ENCODE results near the gene DUSP9.
"Not testable (repeated sequence)": the region's sequence is repeated elsewhere in the genome, so short reads cannot be mapped to it uniquely, and the experiment has no call there.

DUSP9 gene

DNA sequence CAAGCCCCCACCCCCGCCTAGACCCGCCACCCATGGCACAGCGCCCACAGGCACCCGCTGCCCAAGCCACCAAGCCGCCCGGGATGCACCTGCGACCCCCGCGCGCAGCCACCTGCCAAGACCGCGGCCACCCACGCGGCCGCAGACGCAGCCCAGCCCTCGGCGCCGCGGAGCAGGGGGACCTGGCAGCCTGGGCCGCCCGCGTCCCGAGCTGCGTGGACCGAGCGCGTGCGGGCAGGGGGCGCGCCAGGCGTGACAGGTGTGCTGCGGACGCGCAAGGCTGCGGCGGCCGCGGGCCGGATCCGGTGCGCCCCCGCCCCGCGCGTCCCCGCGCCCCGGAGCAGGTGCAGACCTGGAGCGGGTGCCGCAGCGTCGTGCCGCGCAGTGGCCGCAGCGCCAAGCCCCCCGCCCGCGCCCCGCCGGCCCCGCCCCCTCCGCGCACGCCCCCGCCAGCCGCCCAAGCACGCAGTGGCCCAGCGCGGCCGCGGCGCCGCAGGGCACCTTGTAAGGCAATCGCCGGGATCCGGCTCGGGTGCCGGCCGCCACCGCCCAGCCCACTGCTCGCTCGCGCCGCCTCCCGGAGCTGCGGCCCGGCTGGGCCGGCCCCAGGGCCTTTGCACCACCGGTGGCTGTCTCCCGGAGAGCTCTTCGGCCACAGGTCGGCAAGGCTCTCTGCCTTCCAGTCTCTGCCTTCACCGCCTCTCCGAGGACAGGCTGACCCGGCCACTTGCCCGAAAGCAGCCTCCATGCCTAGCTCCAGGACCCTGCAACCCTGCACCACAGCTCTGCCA, 26.6 kb downstream of the DUSP9 start, which contains the start of gene PNCK:
PNCK (minus strand) TSS at position 386 of the 791 bp plus-strand sequence. CDS start 737 bp downstream, outside the sequence.
- no peak for DNase-seq

DNA sequence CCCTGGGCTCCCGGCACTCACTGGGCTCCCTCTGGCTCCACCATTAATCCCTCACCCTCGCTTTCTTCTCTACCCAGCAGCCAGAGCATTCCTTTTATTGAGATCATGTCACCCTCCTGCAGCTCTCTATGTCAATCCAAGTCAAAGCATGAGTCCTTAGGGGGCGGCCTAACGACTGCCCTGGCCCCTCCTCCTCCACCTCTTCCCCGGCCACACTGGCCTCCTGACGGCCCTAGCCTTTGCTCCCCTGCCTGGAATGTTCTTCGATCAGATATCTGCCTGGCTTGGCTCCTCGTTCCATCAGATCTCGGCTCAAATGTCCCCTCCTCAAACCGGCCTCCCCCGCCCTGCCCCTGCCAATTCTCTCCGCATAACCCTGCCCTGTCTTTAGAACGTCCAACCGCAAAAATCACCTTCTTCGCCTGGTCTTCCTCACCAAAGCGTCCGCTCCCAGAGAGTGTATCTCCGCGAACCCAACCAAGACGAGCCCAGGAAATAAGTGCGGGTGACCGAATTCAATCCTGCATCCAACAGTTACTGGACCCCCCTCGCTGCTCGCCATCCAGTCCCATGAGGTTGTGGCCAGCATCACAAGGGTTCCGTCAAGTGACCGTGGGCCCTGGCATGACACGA, 27.3 kb downstream of the DUSP9 start:
- no peak for DNase-seq

DNA sequence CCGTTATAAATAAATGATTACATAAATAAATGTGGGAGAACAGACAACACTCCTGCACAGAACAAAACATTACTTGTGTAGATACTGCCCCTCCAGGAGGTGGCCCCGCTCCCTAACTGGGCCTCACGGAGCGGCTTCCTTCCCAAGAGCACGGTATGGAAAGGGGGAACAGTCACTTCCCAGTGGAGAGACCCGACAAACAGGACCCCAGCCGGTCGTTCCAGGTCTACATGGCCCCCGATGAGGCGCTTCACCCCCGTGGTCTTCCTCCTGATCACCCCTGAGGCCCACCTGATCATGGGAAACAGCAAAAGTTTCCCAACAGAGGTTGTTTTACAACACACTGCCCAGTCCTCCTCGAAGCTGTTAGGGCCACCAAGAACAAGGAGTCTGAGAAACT, 34.2 kb downstream of the DUSP9 start:
- DNase-seq, result no peak

DNA sequence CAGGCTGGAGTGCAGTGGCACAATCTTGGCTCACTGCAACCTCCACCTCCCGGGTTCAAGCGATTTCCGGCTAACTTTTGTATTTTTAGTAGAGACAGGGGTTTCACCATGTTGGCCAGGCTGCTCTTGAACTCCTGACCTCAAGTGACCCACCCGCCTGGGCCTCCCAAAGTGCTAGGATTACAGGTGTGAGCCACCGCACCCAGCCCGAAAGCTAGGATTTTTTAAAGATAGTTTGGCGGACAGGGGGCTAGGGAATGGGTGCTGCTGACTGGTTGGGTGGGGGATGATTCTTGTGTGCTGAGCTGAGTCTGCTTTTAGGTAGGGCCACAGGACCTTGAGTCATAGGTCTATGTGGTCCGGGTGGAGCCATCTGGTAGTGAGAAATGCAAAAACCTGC, 36.5 kb downstream of the DUSP9 start:
- not testable (repeated sequence) for DNase-seq

DNA sequence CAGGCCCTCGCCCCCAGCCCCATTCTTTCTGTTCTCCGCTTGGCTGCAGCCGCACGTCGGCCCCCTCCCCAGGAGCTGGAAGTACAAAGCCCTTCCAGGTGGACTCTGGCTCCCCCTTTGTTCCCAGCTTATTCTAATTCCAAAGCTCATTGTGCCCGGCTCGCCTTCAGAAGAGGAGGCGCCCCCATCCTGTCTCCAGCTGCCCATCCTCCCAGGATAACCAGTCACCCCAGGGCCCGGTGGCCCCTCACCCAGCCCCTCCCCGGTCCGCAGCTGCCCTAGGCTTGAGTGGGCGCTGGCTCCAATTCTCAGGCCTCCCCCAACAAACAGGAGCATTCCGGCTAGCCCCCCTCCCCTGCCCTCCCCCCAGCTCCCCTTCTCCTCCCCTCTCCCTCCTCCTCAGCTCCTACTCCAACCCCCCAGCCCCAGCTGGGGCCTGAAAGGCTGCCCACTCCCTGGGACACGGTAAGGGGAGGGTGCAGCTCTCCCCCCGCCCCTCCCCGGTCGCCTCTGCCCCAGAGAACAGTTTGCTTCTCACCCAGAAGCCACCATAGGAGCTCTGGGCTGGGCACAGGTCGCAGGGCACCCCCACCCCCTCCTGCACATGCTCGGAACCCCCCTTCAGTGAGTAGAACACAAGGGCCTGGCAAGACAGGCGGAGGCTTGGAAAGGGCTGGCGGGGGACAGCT, 37.6 kb downstream of the DUSP9 start:
- DNase-seq, result no peak

DNA sequence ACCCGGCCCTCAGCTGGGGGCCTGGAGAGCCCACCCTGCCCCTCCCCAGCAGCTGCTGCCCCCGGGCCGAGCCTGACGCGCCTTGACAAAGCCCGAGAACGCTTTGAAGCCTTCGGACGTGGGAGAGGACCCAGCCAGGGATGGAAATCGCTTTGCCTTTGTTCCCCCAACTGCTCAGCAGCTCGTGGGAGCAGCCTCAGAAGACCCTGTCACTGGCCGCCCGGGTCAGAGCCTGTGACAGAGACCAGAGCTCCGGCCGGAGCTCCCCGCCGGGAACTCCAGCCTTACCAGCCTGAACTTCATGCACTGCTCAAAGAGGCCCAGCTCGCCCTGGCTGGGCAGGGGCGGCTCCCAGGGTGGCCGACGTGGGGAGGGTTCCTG, 38.1 kb downstream of the DUSP9 start:
- no peak for DNase-seq

DNA sequence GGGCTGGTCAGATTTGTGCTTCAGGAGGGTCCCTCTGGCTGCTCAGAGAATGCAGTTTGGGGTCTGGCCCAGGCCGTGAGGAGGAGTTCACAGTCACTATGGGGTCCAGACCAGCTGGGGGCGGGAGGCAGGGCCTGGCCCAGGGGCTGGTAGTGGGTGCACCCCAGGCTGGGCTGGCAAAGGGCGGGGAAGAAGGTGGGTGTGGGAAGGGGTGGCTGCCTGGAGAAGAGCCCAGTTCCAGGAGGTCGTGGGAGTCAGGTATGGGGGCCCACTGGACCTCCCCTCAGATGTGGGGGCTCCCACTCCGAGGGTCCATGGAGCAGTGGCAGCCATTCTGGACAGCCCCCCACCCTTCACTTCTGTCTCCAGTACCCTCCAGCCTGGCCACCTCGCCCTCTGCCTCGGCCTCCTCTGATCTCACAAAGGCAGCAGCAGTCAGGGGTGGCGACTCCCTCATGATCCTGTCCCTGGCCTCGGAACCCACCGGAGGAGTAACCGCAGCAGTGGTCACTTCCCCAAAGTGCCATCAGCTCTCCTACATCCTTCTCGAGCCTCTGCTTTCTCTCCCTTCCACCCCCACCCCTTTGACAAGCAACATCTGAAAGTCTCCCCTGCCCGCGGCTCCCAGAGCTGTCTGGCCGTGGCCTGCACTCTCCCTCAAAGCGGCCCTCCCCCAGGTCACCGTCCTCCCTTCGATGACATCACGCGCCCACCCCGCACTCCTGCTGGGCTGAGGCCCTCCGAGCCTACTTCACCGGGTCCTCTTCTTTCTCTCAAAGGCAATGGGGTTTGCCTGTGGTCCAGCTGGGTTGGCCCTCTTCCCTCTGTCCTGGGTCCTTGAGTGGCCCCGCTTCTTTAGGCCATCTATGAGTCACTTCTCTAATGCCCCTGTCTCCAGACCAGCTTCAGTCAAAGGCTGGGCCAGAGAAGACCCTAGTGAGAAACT, 39.0 kb downstream of the DUSP9 start:
- no peak for DNase-seq

DNA sequence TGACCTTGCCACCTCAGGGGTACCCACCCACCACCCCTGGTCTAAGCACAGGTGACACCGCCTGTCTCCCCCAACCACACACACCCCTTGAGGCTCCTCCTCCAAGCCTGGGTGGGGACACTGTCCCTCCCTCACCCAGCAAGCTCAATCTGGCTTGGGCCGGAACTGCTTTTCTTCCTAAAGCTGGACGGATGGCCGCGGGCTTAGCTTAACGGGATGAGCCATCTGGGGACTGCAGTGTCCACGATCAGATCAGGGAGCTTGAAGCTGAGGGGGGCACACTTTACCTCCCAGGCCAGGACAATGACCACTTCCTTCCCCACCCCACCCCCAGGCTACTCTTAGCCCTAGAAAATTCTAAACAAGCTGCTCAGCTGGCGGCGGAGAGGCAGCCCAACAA, 39.7 kb downstream of the DUSP9 start:
- DNase-seq, result no peak

DNA sequence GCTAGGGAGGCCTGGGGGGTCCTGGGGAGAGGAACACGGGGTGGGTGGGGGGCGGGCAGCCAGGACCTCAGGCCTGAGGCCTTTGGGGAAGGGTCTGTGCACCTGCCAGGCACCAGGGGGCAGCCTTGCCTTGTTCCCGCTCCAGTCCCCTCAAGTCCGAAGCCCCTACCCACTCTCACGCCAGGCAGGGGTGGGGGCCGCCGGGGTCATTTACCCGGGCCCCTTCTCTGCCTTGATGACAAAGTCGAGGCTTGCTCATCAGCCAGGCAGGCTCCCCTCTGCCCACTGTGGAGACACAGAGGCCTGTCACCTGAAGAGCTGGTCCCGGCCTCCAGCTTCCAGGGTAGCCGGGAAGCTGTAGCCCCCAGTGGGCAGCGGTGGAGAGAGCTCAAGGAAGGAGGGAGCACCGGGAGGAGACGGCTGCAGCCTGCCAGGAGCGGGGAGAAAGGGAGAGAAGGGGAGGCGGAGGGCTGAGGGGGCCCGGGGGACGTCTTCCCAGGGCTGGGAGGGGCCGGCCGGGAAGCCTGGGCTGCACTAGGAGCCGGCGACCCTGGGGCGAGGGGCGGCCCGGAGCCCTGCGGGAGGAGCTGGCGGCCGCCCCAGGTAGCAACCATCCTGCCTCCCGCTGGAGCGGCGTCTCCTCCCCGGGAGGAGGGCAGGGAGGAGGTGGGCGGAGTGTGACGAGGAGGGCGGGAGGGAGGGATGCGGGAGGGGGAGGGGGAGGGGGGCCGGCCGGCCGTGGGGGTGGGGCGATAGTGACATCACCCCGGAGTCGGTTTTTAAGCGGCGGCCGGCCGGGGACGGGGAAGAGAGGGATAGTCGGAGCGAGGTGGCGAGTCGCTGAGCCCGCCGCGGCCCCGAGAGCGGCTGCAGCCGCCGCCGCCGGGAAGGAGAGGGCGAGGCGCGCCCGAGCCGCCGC, 40.4 kb downstream of the DUSP9 start, which contains the start of gene SLC6A8:
SLC6A8 (plus strand) TSS at position 806 of the 919 bp plus-strand sequence. CDS start 649 bp downstream, outside the sequence.
- peak; percentile 64 for DNase-seq

DNA sequence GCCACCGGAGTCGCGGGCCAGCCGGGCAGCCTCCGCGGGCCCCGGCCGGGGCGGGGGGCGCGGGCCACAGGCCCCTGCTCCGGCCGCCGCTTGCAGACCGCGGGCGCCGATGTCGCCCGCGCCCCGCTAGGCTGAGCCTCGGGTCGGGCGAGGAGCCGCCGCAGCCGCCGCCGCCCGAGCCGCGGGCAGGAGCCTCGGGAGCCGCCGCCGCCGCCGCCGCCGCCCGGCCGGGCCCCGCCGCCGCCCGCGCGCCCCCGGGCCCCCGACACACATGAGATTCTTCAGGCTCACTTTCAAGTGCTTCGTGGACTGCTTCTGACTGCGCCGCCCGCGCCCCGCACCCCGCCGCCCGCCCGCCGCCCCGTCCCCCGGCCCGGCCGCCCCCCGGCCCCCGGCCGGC, 41.1 kb downstream of the DUSP9 start:
- DNase-seq, result no peak

DNA sequence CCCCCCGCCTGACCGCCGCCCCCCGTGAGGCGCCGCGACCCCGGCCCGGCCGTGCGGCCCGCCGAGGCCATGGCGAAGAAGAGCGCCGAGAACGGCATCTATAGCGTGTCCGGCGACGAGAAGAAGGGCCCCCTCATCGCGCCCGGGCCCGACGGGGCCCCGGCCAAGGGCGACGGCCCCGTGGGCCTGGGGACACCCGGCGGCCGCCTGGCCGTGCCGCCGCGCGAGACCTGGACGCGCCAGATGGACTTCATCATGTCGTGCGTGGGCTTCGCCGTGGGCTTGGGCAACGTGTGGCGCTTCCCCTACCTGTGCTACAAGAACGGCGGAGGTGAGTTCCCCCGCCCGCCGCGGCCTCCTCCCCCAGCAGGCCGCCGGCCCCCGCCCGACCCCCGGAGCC, 41.5 kb downstream of the DUSP9 start:
- no peak for DNase-seq

DNA sequence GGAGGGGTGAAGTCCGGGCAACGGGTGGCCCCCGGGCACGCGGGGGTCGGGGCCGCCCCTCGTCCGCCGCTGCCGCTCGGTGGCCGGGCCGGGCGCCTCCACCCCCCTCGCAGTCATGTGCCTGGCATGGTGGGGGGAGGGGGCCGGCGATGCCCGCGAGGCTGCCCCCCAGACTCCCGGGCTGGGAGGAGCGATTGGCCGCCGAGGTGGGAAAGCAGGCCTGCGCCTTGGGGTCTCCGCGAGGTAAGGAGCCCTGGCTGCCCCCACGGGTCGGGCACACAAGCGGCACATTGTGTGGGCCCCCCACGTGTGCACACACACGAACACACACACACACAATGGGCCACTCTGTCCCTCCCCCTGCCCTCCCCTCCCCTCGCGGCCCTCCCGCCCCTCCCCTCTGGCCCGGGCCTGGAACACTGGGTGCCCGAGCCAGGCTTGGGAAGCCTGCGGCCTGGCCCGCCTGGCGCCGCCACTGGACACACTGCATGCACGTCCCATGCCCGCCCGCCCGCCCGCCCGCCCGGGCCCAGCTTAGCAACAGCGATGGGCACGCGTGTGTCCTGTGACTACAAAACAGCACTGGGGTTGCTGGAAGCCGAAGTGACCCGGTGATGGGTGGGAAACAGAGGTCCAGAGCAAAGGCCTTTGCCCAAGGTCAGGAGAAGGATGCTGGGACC, 42.0 kb downstream of the DUSP9 start:
- DNase-seq, result no peak

DNA sequence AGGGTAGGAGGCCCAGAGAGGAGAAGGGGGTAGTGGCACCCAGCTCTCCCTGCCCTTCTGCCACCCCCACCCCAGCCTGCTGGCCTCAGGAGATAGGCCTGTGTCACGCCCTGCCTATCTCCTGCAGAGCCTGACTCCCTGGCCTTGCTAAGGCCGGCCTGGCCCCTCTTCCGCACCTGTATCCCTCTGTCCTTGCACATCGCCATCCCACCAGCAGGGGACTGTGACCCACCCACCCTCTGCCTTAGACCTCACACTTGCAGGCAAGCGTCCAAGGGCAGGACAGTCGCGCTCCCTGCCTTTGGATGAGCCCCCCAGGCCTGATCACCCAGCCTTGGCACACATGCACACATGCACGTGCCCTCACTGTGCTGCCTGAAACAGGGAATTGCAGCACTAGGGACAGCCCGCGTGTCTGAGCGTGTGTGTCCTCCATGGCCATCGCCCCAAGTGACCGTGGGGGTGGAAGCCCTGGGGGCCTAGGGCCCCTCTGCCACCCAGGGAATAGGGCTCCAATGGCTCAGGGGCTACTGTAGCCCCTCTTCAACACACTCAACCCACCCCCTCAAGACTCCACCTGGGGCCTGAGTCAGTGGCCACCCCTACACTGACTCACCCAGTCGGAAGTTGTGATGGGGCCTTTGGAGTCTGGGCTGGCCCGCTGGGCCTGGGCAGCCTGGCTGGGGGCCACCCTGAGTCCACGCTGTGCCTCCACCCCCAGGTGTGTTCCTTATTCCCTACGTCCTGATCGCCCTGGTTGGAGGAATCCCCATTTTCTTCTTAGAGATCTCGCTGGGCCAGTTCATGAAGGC, 42.9 kb downstream of the DUSP9 start:
- DNase-seq, result no peak

DNA sequence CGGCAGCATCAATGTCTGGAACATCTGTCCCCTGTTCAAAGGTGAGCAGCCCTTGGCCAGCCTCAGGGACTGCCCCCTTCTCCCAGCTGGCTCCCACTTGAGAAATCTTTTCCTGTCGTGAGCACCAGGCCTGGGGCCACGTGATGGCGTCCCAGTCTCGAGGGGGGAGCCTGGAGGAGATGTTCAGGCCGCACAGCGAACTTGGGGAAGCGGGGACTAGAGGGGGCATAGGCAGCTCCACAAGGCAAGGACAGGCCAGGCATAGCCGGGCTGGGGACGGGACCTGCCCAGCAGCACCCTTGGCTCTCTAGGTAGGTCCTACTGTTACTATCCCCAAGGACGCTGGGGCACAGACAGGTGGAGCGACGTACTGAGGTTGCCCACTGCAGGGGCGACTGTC, 43.5 kb downstream of the DUSP9 start:
- no peak for DNase-seq

DNA sequence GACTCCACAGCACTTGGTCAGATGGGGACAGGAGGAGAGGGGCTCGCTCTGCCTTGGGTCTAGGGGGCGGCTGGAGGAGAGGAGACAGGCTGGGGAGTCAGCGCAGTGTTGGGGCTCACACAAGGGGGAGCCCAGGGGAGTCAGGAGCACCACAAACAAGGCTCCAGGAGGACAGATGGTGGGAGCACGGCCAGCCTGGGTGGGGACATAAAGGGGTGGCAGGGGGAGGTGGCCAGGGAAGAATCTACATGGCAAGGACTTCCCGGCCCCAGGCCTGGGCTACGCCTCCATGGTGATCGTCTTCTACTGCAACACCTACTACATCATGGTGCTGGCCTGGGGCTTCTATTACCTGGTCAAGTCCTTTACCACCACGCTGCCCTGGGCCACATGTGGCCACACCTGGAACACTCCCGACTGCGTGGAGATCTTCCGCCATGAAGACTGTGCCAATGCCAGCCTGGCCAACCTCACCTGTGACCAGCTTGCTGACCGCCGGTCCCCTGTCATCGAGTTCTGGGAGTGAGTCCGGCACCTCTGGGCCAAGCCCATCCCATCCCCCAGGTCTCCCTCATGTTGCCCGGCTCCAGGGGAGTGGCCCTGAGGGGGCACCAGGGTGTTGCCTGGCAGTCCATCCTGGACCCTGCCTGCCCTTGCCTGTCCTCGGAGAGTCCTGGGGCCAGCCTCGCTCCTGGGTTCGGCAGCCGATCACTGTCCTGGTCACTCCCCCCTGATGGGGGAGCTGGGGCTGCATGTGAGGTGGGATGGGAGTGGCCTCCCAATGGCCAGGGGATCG, 44.2 kb downstream of the DUSP9 start:
- DNase-seq, result not testable (repeated sequence)

DNA sequence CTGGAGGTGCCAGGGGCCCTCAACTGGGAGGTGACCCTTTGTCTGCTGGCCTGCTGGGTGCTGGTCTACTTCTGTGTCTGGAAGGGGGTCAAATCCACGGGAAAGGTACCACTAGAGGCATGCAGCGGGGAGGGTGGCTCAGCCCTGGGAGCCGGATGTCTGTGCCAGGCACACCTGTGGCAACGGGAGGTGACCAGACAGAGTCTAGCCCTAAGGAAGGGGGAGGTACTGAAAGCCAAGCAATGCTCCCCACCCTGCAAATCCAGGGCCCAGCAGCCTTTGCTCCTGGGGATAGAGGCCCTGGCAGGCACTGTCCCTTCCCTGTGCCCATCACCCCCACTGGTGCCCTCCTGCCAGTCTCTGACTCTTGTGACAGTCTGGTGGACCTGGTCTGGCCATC, 45.0 kb downstream of the DUSP9 start:
- no peak for DNase-seq

DNA sequence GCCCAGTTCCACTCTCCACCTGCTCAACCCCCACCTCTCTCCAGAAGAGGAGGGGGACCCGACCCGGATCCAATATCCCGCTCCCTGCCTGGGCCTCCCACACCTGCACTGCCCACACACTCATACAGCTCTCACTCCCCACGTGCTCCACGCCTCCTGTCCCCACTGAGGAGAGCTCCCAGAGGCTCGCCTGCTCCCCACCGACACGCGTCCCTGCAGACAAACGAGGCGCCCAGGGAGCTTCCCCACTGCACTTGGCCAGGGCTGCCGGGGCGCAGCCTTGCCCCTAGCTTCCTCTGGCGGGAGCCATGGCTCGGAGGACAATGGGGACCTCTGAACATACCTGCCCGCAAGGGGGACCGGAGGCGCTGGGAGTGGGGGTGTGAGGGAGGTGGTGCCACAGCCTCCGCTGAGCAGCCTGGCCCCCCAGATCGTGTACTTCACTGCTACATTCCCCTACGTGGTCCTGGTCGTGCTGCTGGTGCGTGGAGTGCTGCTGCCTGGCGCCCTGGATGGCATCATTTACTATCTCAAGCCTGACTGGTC, 45.7 kb downstream of the DUSP9 start:
- no peak for DNase-seq

DNA sequence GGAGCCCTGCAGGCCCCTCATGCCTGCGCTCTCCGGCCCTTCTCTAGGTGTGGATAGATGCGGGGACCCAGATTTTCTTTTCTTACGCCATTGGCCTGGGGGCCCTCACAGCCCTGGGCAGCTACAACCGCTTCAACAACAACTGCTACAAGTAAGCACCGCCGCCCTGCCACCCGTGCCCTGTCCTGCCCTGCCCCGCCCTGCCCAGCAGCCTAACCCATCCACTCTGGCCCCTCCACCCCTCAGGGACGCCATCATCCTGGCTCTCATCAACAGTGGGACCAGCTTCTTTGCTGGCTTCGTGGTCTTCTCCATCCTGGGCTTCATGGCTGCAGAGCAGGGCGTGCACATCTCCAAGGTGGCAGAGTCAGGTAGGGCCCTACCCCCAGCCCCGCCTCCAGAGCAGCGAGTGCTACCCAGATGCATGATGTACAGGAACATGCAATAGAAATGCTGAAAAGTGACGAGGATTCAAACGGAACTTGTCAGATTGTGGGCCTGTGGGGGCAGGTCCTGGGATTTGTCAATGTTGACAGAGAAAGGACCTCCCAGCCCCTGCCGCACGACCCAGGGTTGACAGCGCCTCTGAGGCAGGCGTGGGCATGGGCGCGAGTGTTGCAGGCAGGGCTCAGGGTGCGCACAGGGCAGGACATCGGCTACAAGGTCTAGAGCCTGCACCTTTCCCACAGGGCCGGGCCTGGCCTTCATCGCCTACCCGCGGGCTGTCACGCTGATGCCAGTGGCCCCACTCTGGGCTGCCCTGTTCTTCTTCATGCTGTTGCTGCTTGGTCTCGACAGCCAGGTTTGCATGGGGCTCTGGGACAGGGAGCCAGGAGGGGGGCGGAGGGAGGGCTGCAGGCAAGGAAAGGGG, 46.4 kb downstream of the DUSP9 start:
- no peak for DNase-seq

All from RPMI8226 (cell line).